H9 (cell line): ENCODE results near the gene M6PR. TPM values are rescaled to one million over a fixed set of nuclear protein-coding genes. Genes with fewer than 3 reads are reported as not detected.

Experiments
- DNase-seq: peaks from one replicate; pipeline ENCODE4 v3.0.0-alpha.2; 2017
- H2AFZ ChIP-seq: one replicate; pipeline ENCODE4 v1.6.1; 2013; ENCODE audit warnings: mild to moderate bottlenecking, low read length, control low read depth, moderate library complexity
- H2AK5ac ChIP-seq: 2 replicates; pipeline ENCODE4 v1.6.1; 2013; ENCODE audit warnings: low read length, control low read depth, mixed read lengths; ENCODE audit not compliant: insufficient read length
- H2BK120ac ChIP-seq: one replicate; pipeline ENCODE4 v1.6.1; 2013; ENCODE audit warnings: low read depth, mild to moderate bottlenecking, low read length, control low read depth, inconsistent platforms; ENCODE audit not compliant: poor library complexity, severe bottlenecking
- H2BK12ac ChIP-seq: 2 replicates; pipeline ENCODE4 v1.6.1; 2013; ENCODE audit warnings: low read length, control low read depth, mixed read lengths, low read depth; ENCODE audit not compliant: insufficient read length
- H2BK15ac ChIP-seq: 2 replicates; pipeline ENCODE4 v1.6.1; 2013; ENCODE audit warnings: low read depth, low read length, control low read depth
- H2BK20ac ChIP-seq: one replicate; pipeline ENCODE4 v1.6.1; 2013; ENCODE audit warnings: low read depth, mild to moderate bottlenecking, low read length, control low read depth, inconsistent platforms; ENCODE audit not compliant: poor library complexity, severe bottlenecking
- H2BK5ac ChIP-seq: 2 replicates; pipeline ENCODE4 v1.6.1; 2013; ENCODE audit warnings: low read length, control low read depth, mixed read lengths; ENCODE audit not compliant: insufficient read length
- H3K14ac ChIP-seq: 2 replicates; pipeline ENCODE4 v1.6.1; 2013; ENCODE audit warnings: low read length, control low read depth; ENCODE audit not compliant: insufficient read depth
- H3K18ac ChIP-seq: 2 replicates; pipeline ENCODE4 v1.6.1; 2013; ENCODE audit warnings: low read depth, mild to moderate bottlenecking, mixed read lengths, low read length, control low read depth; ENCODE audit not compliant: insufficient read length
- H3K23ac ChIP-seq: 2 replicates; pipeline ENCODE4 v1.6.1; 2013; ENCODE audit warnings: low read length, control low read depth, mixed read lengths, low read depth; ENCODE audit not compliant: insufficient read length
- H3K23me2 ChIP-seq: 2 replicates; pipeline ENCODE4 v1.6.1; 2013; ENCODE audit warnings: low read depth, mild to moderate bottlenecking, mixed read lengths, low read length, control low read depth; ENCODE audit not compliant: insufficient read length, poor library complexity, severe bottlenecking
- H3K27ac ChIP-seq: 2 replicates; pipeline ENCODE4 v1.5.1; 2013; ENCODE audit warnings: low read length, control low read depth, mixed read lengths, low read depth; ENCODE audit not compliant: insufficient read length
- H3K27me3 ChIP-seq: 2 replicates; pipeline ENCODE4 v1.6.1; 2013; ENCODE audit warnings: low read length, control low read depth, inconsistent platforms; ENCODE audit not compliant: insufficient read depth
- H3K4ac ChIP-seq: 2 replicates; pipeline ENCODE4 v1.6.1; 2013; ENCODE audit warnings: low read depth, mild to moderate bottlenecking, control low read depth, inconsistent platforms, low read length, moderate library complexity
- H3K4me1 ChIP-seq: 2 replicates; pipeline ENCODE4 v1.6.1; 2013; ENCODE audit warnings: low read length, control low read depth, inconsistent platforms; ENCODE audit not compliant: insufficient read depth
- H3K4me2 ChIP-seq: 2 replicates; pipeline ENCODE4 v1.6.1; 2013; ENCODE audit warnings: low read length, control low read depth, mixed read lengths; ENCODE audit not compliant: insufficient read length, insufficient read depth
- H3K56ac ChIP-seq: 2 replicates; pipeline ENCODE4 v1.6.1; 2013; ENCODE audit warnings: low read depth, mild to moderate bottlenecking, mixed read lengths, low read length, control low read depth; ENCODE audit not compliant: insufficient read length
- H3K79me1 ChIP-seq: 2 replicates; pipeline ENCODE4 v1.6.1; 2013; ENCODE audit warnings: low read depth, mild to moderate bottlenecking, moderate library complexity, low read length, control low read depth, inconsistent platforms; ENCODE audit not compliant: insufficient read depth, poor library complexity, severe bottlenecking
- H3K79me2 ChIP-seq: 2 replicates; pipeline ENCODE4 v1.6.1; 2013; ENCODE audit warnings: low read length, control low read depth, inconsistent platforms; ENCODE audit not compliant: insufficient read depth
- H3K9ac ChIP-seq: 2 replicates; pipeline ENCODE4 v1.6.1; 2013; ENCODE audit warnings: low read length, control low read depth, mixed read lengths; ENCODE audit not compliant: insufficient read length; ENCODE audit errors: extremely low read depth
- H3K9me3 ChIP-seq: one replicate; pipeline ENCODE4 v1.6.1; 2013; ENCODE audit warnings: low read depth, low read length, inconsistent platforms; ENCODE audit not compliant: control insufficient read depth
- H3T11ph ChIP-seq: one replicate; pipeline ENCODE4 v1.6.1; 2013; ENCODE audit warnings: mild to moderate bottlenecking, low read length, control low read depth, inconsistent platforms
- H4K20me1 ChIP-seq: one replicate; pipeline ENCODE4 v1.6.1; 2013; ENCODE audit not compliant: control insufficient read depth, insufficient read length, insufficient read depth
- H4K5ac ChIP-seq: 2 replicates; pipeline ENCODE4 v1.6.1; 2013; ENCODE audit warnings: low read depth, mild to moderate bottlenecking, mixed read lengths, low read length, control low read depth; ENCODE audit not compliant: insufficient read length
- H4K8ac ChIP-seq: replicated peaks from 2 replicates; pipeline ENCODE4 v1.6.1; 2013; ENCODE audit warnings: low read length, control low read depth, mixed read lengths, low read depth; ENCODE audit not compliant: insufficient read length
- H4K91ac ChIP-seq: 2 replicates; pipeline ENCODE4 v1.6.1; 2013; ENCODE audit warnings: low read depth, mild to moderate bottlenecking, moderate library complexity, mixed read lengths, low read length, control low read depth; ENCODE audit not compliant: insufficient read length
- H3K27ac Mint-ChIP-seq, 3 experiments: 2 replicates in 2 of 3; 3 replicates in 1 of 3; pipeline ENCODE4 v1.8.0; 2020 to 2021; ENCODE audit warnings: mixed read lengths in 3 of 3, mild to moderate bottlenecking in 1 of 3, moderate library complexity in 1 of 3
- H3K27me3 Mint-ChIP-seq: 2 replicates; pipeline ENCODE4 v1.8.0; 2021; ENCODE audit warnings: low read depth, mild to moderate bottlenecking, moderate library complexity, mixed read lengths
- H3K36me3 Mint-ChIP-seq, 3 experiments: 2 replicates in 2 of 3; 3 replicates in 1 of 3; pipeline ENCODE4 v1.8.0; 2020 to 2021; ENCODE audit warnings: low read depth in 3 of 3, mixed read lengths in 3 of 3; ENCODE audit not compliant: insufficient read depth in 1 of 3
- H3K4me1 Mint-ChIP-seq, 2 experiments: 2 replicates each; pipeline ENCODE4 v1.8.0; 2020; ENCODE audit warnings: mixed read lengths in 2 of 2
- H3K4me3 Mint-ChIP-seq, 2 experiments: 2 replicates in 1 of 2; 3 replicates in 1 of 2; pipeline ENCODE4 v1.8.0; 2020 to 2021; ENCODE audit warnings: mild to moderate bottlenecking in 2 of 2, mixed read lengths in 2 of 2, moderate library complexity in 1 of 2
- H3K9me3 Mint-ChIP-seq, 2 experiments: 2 replicates in 1 of 2; 3 replicates in 1 of 2; pipeline ENCODE4 v1.8.0; 2020; ENCODE audit warnings: mild to moderate bottlenecking in 2 of 2, mixed read lengths in 2 of 2, moderate library complexity in 1 of 2
- WGBS: extraction: QIAGEN DNeasy Blood & Tissue Kit; methylation state at CpG from one replicate; pipeline ENCODE4 v1.1.7; 2013; ENCODE audit warnings: missing lambda C conversion rate, low lambda C conversion rate, mixed read lengths; ENCODE audit not compliant: insufficient read length; ENCODE audit errors: extremely low coverage; 5-methylcytosine and 5-hydroxymethylcytosine counted together
- total RNA-seq: library from RNA; stranded (reverse); gene quantifications from 2 replicates; pipeline ENCODE4 v1.2.1, GENCODE V29; 2021
- TF ChIP-seq, protein P1 (sequence below): fragments of 200-600 bp; sonication (generic); conservative IDR thresholded peaks from 3 replicates; pipeline ENCODE4 v1.8.0; 2021; ENCODE audit warnings: antibody characterized with exemption, mild to moderate bottlenecking

M6PR gene
- total RNA-seq, 1 experiment from 2014 or later: 163 TPM

DNA sequence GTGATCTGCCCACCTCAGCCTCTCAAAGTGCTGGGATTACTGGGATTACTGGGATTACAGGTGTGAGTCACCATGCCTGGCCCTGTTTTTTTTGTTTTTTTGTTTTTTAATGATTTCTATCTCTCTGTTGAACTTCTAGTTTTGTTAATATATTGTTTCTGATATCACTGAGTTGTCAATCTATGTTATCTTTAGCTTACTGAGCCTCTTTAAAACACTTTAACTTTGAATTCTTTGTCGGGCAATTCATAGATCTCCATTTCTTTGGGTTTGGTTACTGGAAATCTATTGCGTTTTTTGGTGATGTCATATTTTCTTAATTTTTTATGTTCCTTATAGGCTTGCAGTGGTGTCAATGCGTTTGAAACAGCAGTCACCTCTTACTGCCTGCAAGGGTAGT lies 30.7 kb upstream of the M6PR start:
- Histone ChIP-seq H2AFZ (no peak overlapping the region), H3K9ac (no peak overlapping the region), H3K14ac (no peak overlapping the region), H3K4ac (no peak overlapping the region), H3K4me1 (no peaks in the 10 kb centered on the region), H3K79me2 (no peaks in the 10 kb centered on the region), H3K23me2 (no peaks in the 10 kb centered on the region), H2BK20ac (no peak overlapping the region), H4K5ac (no peak overlapping the region), H3K27ac (no peak overlapping the region), H2BK120ac (no peak overlapping the region), H3K9me3 (no peaks in the 10 kb centered on the region), H3K27me3 (no peaks in the 10 kb centered on the region), H3K18ac (no peak overlapping the region), H4K91ac (no peak overlapping the region), H2BK5ac (no peak overlapping the region), H2AK5ac (no peak overlapping the region), H4K20me1 (no peaks in the 10 kb centered on the region), H3K4me2 (no peak overlapping the region), H3K23ac (no peak overlapping the region), H4K8ac (no peak overlapping the region), H3T11ph (no peak overlapping the region), H2BK15ac (no peak overlapping the region), H3K79me1 (no peaks in the 10 kb centered on the region), H2BK12ac (no peak overlapping the region), H3K56ac (no peak overlapping the region)
- Mint-ChIP-seq H3K4me1 (no peaks in the 10 kb centered on the region), H3K27ac (0 out of 7 replicates have a peak overlapping the region, but pooled peaks of 1 of the 3 experiments have one; percentile 63), H3K9me3 (peaks cover 0 to 4% of the 10 kb centered on the region in 2 experiments; a peak in 1 of 5 replicates), H3K36me3 (0 out of 7 replicates have a peak, but pooled peaks cover 0 to 4% (median 0%) of the 10 kb centered on the region in 3 experiments), H3K4me3 (no peak overlapping the region), H3K27me3 (no peaks in the 10 kb centered on the region; the same call in 1 of the 2 replicates)
- no CpG with 5 or more reads among the region's 3 CpGs for WGBS
- DNase-seq: no peak
- TF ChIP-seq, protein P1, sequence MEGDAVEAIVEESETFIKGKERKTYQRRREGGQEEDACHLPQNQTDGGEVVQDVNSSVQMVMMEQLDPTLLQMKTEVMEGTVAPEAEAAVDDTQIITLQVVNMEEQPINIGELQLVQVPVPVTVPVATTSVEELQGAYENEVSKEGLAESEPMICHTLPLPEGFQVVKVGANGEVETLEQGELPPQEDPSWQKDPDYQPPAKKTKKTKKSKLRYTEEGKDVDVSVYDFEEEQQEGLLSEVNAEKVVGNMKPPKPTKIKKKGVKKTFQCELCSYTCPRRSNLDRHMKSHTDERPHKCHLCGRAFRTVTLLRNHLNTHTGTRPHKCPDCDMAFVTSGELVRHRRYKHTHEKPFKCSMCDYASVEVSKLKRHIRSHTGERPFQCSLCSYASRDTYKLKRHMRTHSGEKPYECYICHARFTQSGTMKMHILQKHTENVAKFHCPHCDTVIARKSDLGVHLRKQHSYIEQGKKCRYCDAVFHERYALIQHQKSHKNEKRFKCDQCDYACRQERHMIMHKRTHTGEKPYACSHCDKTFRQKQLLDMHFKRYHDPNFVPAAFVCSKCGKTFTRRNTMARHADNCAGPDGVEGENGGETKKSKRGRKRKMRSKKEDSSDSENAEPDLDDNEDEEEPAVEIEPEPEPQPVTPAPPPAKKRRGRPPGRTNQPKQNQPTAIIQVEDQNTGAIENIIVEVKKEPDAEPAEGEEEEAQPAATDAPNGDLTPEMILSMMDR: no peak
